Stimulated activated CD8-positive, alpha-beta memory T cell treated with anti-CD3 and anti-CD28 coated beads, Interleukin-4, amount 100 ng/mL, for 48 hours (primary cell): ENCODE data around the gene ZNF454.

Experiments
- DNase-seq: peaks from one replicate; pipeline ENCODE4 v3.0.0-alpha.2; 2020

ZNF454 gene

GRCh38 chr5:178993955-178994579, 53.1 kb downstream of the ZNF454 start:
- no peak for DNase-seq

- no peak for DNase-seq
These were observed 53.8 kb downstream of the ZNF454 start, which contains the start of gene GRM6 for GRCh38 chr5:178994580-178995340. Gene GRM6, minus strand, starts transcription at chr5:178995320. Its CDS starts 376 bp downstream, at chr5:178994944.

GRCh38 chr5:178995341-178995690, 54.3 kb downstream of the ZNF454 start:
- DNase-seq: no peak

GRCh38 chr5:178996156-178996555, 55.2 kb downstream of the ZNF454 start:
- no peak for DNase-seq

- DNase-seq: no peak
These were observed 56.2 kb downstream of the ZNF454 start for GRCh38 chr5:178997191-178997590.

GRCh38 chr5:178998441-178998840, 57.4 kb downstream of the ZNF454 start:
- no peak for DNase-seq

- no peak for DNase-seq
These were observed 65.6 kb downstream of the ZNF454 start for GRCh38 chr5:179006564-179006963.

GRCh38 chr5:179008667-179009066, 67.7 kb downstream of the ZNF454 start:
- no peak for DNase-seq
